HL-60 (cell line): ENCODE data around the gene ODR4.

ENCODE experiments used
- DNase-seq, 2 experiments: peaks; one replicate each; pipeline ENCODE4 v3.0.0-alpha.2; 2010 to 2020; ENCODE audit warnings: low read depth in 1 of 2, low spot score in 1 of 2
- H3K27ac ChIP-seq: fragments of 250-450 bp; sonication (Bioruptor Pico); replicated peaks from 2 replicates; pipeline ENCODE4 v1.5.1; 2020; ENCODE audit warnings: mild to moderate bottlenecking, moderate library complexity
- H3K27me3 ChIP-seq: fragments of 250-450 bp; sonication (Bioruptor Pico); 2 replicates; pipeline ENCODE4 v1.5.1; 2021; ENCODE audit warnings: mild to moderate bottlenecking, moderate library complexity; ENCODE audit not compliant: insufficient read depth, poor library complexity, severe bottlenecking
- H3K4me3 ChIP-seq: replicated peaks from 2 replicates; pipeline ENCODE4 v1.5.1; 2011; ENCODE audit warnings: mild to moderate bottlenecking, control low read depth, low read length; ENCODE audit not compliant: insufficient read depth
- GABPA ChIP-seq: IDR thresholded peaks from 2 replicates; pipeline ENCODE4 v1.6.1; 2012; ENCODE audit warnings: low read depth
- POLR2AphosphoS5 ChIP-seq: IDR thresholded peaks from 2 replicates; pipeline ENCODE4 v1.6.1; 2012; ENCODE audit warnings: low read depth
- SPI1 ChIP-seq: IDR thresholded peaks from 2 replicates; pipeline ENCODE4 v1.6.1; 2012; ENCODE audit warnings: low read depth, mild to moderate bottlenecking, borderline replicate concordance
- TF ChIP-seq, protein P1 (sequence below): IDR thresholded peaks from one replicate; pipeline ENCODE4 v1.5.1; 2011; ENCODE audit warnings: low read length, control low read depth, inconsistent platforms; ENCODE audit not compliant: insufficient read depth
- TF ChIP-seq, protein P2 (sequence below): IDR thresholded peaks from 2 replicates; pipeline ENCODE4 v1.6.1; 2012; ENCODE audit warnings: low read depth; ENCODE audit not compliant: insufficient replicate concordance

Gene ODR4

DNA sequence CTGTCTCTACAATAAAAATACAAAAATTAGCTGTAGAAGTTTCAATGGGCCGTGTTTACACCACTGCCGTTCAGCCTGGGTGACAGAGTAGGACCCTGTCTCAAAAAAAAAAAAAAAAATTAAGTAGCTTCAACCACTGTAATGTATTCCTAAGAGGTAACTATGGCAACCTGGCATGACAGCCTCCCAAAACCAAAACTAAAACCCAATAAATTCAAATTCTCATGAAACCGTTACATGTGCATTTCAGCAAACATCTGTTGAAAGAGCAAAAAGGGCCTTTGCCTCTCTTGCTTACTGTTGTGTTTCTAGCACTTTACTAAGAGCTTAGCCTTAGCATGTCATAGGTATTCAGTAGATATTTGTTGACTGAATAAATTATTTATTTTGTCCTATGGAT, 33.5 kb downstream of the ODR4 start:
- H3K27ac ChIP-seq, result no peak overlapping the region
- no peak overlapping the region for H3K4me3 ChIP-seq
- no peaks in the 10 kb centered on the region for H3K27me3 ChIP-seq
- DNase-seq, result no peak
- TF ChIP-seq, protein P1, sequence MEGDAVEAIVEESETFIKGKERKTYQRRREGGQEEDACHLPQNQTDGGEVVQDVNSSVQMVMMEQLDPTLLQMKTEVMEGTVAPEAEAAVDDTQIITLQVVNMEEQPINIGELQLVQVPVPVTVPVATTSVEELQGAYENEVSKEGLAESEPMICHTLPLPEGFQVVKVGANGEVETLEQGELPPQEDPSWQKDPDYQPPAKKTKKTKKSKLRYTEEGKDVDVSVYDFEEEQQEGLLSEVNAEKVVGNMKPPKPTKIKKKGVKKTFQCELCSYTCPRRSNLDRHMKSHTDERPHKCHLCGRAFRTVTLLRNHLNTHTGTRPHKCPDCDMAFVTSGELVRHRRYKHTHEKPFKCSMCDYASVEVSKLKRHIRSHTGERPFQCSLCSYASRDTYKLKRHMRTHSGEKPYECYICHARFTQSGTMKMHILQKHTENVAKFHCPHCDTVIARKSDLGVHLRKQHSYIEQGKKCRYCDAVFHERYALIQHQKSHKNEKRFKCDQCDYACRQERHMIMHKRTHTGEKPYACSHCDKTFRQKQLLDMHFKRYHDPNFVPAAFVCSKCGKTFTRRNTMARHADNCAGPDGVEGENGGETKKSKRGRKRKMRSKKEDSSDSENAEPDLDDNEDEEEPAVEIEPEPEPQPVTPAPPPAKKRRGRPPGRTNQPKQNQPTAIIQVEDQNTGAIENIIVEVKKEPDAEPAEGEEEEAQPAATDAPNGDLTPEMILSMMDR, result no peak
- TF ChIP-seq SPI1 (no peak), POLR2AphosphoS5 (no peak), GABPA (no peak)
- TF ChIP-seq, protein P2, sequence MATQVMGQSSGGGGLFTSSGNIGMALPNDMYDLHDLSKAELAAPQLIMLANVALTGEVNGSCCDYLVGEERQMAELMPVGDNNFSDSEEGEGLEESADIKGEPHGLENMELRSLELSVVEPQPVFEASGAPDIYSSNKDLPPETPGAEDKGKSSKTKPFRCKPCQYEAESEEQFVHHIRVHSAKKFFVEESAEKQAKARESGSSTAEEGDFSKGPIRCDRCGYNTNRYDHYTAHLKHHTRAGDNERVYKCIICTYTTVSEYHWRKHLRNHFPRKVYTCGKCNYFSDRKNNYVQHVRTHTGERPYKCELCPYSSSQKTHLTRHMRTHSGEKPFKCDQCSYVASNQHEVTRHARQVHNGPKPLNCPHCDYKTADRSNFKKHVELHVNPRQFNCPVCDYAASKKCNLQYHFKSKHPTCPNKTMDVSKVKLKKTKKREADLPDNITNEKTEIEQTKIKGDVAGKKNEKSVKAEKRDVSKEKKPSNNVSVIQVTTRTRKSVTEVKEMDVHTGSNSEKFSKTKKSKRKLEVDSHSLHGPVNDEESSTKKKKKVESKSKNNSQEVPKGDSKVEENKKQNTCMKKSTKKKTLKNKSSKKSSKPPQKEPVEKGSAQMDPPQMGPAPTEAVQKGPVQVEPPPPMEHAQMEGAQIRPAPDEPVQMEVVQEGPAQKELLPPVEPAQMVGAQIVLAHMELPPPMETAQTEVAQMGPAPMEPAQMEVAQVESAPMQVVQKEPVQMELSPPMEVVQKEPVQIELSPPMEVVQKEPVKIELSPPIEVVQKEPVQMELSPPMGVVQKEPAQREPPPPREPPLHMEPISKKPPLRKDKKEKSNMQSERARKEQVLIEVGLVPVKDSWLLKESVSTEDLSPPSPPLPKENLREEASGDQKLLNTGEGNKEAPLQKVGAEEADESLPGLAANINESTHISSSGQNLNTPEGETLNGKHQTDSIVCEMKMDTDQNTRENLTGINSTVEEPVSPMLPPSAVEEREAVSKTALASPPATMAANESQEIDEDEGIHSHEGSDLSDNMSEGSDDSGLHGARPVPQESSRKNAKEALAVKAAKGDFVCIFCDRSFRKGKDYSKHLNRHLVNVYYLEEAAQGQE, result no peak

DNA sequence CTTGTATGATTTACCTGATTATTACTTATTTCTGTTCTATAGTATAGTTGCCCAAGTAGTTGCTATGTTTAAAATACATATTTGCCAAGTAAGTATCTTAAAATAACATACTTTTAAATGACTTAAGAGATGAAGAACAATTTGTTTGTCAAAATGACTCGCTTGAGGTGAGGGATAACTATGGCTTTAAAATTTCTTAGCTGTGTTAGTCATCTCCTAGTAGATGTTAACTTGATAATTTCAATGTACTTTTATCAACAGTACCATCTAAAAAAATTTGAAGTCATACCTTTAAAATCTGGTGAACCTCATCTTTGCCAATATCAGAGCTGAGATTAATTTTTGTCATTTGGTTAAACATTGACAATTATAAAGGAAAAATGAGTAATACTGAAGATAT, 37.7 kb downstream of the ODR4 start:
- Histone ChIP-seq H3K4me3 (no peak overlapping the region), H3K27me3 (no peaks in the 10 kb centered on the region), H3K27ac (no peak overlapping the region)
- no peak for DNase-seq
- TF ChIP-seq, protein P1, result no peak
- TF ChIP-seq, protein P2, result no peak
- TF ChIP-seq POLR2AphosphoS5 (no peak), SPI1 (no peak), GABPA (no peak)

DNA sequence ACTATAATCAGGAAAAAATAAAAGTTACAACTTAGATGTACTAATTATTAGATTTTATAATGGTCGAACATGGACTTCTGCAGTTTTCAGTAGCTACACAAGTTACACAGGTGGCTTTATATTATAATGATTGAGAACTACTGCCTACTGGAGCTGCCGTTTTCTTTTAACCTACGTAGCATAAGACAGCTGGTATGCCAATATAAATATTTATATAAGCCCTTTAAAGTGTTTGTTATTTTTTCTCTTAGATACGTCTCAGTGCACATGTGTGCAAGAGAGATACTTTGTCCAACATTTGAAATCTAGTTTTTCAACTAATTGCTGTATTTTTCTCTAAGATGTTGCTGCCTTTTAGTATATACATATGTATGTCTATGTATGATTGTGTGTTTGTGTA, 42.9 kb downstream of the ODR4 start:
- no peak overlapping the region for H3K4me3 ChIP-seq
- TF ChIP-seq, protein P2, result no peak
- H3K27me3 ChIP-seq, result no peaks in the 10 kb centered on the region
- no peak for DNase-seq
- H3K27ac ChIP-seq, result no peak overlapping the region

- TF ChIP-seq SPI1 (no peak), POLR2AphosphoS5 (no peak), GABPA (no peak)
- TF ChIP-seq, protein P1, result no peak
- TF ChIP-seq, protein P2, result no peak
- Histone ChIP-seq H3K27ac (no peak overlapping the region), H3K27me3 (no peaks in the 10 kb centered on the region), H3K4me3 (no peak overlapping the region)
- no peak for DNase-seq
Observed at GRCh38 chr1:186420311-186420710, 44.7 kb downstream of the ODR4 start.
